Cardiac fibroblast (primary cell): ENCODE measurements around the gene SETD1B.

ENCODE experiments used
- DNase-seq, 2 donors: peaks; one replicate each; pipeline versions ENCODE4 v3.0.0 to v3.0.0-alpha.2; 2010; ENCODE audit warnings: low read depth in 2 of 2
- H3K4me3 ChIP-seq, 2 donors: replicated peaks in 1 of 2; 1 replicate in 1 of 2; 2 replicates in 1 of 2; pipeline ENCODE4 v1.5.1; 2011; ENCODE audit warnings: low read depth in 2 of 2, low read length in 2 of 2, mild to moderate bottlenecking in 2 of 2, moderate library complexity in 1 of 2
- CTCF ChIP-seq: IDR thresholded peaks from one replicate; pipeline ENCODE4 v1.5.1; 2011; ENCODE audit warnings: low read depth, mild to moderate bottlenecking, low read length, inconsistent platforms

SETD1B gene

GRCh38 chr12:121766290-121767039 is 37.3 kb upstream of the SETD1B start:
- no peak for TF ChIP-seq CTCF
- H3K4me3 ChIP-seq = no peak overlapping the region
- no peak for DNase-seq

GRCh38 chr12:121767525-121768016 is 36.2 kb upstream of the SETD1B start:
- H3K4me3 ChIP-seq = no peak overlapping the region
- peak; percentile 78 to 84 for DNase-seq
- no peak for TF ChIP-seq CTCF

GRCh38 chr12:121769297-121769830 is 34.4 kb upstream of the SETD1B start:
- no peak for TF ChIP-seq CTCF
- no peak overlapping the region for H3K4me3 ChIP-seq
- DNase-seq = no peak

GRCh38 chr12:121769831-121770301 is 33.9 kb upstream of the SETD1B start:
- no peak for TF ChIP-seq CTCF
- no peak for DNase-seq
- H3K4me3 ChIP-seq = no peak overlapping the region

GRCh38 chr12:121770388-121770787 is 33.4 kb upstream of the SETD1B start:
- no peak overlapping the region for H3K4me3 ChIP-seq
- no peak for DNase-seq
- TF ChIP-seq CTCF = no peak

GRCh38 chr12:121770813-121771625 is 32.8 kb upstream of the SETD1B start:
- H3K4me3 ChIP-seq = no peak overlapping the region
- DNase-seq = no peak
- no peak for TF ChIP-seq CTCF
